IMR-90 (cell line): ENCODE data around the gene ACACB. TPM values are rescaled to one million over a fixed set of nuclear protein-coding genes. Genes with fewer than 3 reads are reported as not detected.

Experiments used
- ATAC-seq: fragments of 200-7000 bp; cut with Tn5 transposase; 2 replicates; pipeline ENCODE4 v1.9.1; 2020; ENCODE audit warnings: low read depth, mild to moderate bottlenecking, moderate library complexity
- BruUV-seq: library from RNA; stranded (reverse); fragments of 400-500 nt; replicated peaks from 2 replicates; lab custom pipeline; 2021; lab: Mats Ljungman, UMichigan
- CTCF ChIA-PET: fragments of 300-600 bp; formaldehyde crosslinking; extraction: SDS; loops from one replicate; lab custom pipeline; 2021; ENCODE audit warnings: antibody characterized with exemption; lab: Yijun Ruan, JAX
- POLR2A ChIA-PET: fragments of 300-600 bp; sonication (Branson Sonifier 250); formaldehyde crosslinking; loops from one replicate; lab custom pipeline; 2022; ENCODE audit warnings: antibody characterized with exemption; ENCODE audit not compliant: unreplicated experiment; lab: Charles Lee
- DNase-seq: peaks from one replicate; pipeline ENCODE4 v3.0.0; 2013
- H2AFZ ChIP-seq: replicated peaks from 2 replicates; pipeline ENCODE3; 2013; ENCODE audit warnings: low read length, mild to moderate bottlenecking; ENCODE audit not compliant: poor library complexity
- H2AK5ac ChIP-seq: 2 replicates; pipeline ENCODE4 v1.6.1; 2013; ENCODE audit warnings: low read depth, low read length, inconsistent platforms
- H2AK9ac ChIP-seq: replicated peaks from 2 replicates; pipeline ENCODE3; 2013; ENCODE audit warnings: mild to moderate bottlenecking, low read depth, low read length, moderate library complexity; ENCODE audit not compliant: poor library complexity
- H2BK120ac ChIP-seq: 2 replicates; pipeline ENCODE4 v1.6.1; 2013; ENCODE audit warnings: low read depth, low read length, inconsistent platforms
- H2BK15ac ChIP-seq: 3 replicates; pipeline ENCODE4 v1.6.1; 2013; ENCODE audit warnings: low read depth, low read length, inconsistent platforms
- H2BK20ac ChIP-seq: 2 replicates; pipeline ENCODE4 v1.6.1; 2013; ENCODE audit warnings: low read depth, mild to moderate bottlenecking, inconsistent platforms, low read length, moderate library complexity
- H2BK5ac ChIP-seq: 2 replicates; pipeline ENCODE4 v1.6.1; 2013; ENCODE audit warnings: mild to moderate bottlenecking, low read depth, low read length, inconsistent platforms; ENCODE audit not compliant: poor library complexity, severe bottlenecking
- H3K14ac ChIP-seq: replicated peaks from 2 replicates; pipeline ENCODE4 v1.6.1; 2013; ENCODE audit warnings: low read depth, low read length, inconsistent platforms
- H3K18ac ChIP-seq: 2 replicates; pipeline ENCODE4 v1.6.1; 2013; ENCODE audit warnings: low read depth, low read length, control low read depth
- H3K23ac ChIP-seq: 2 replicates; pipeline ENCODE4 v1.6.1; 2013; ENCODE audit warnings: low read depth, low read length, inconsistent platforms
- H3K27ac ChIP-seq: 2 replicates; pipeline ENCODE4 v1.5.1; 2013; ENCODE audit warnings: mild to moderate bottlenecking, control low read depth, low read length; ENCODE audit not compliant: insufficient read depth
- H3K27me3 ChIP-seq: 2 replicates; pipeline ENCODE4 v1.6.1; 2013; ENCODE audit warnings: low read length; ENCODE audit not compliant: control insufficient read depth, insufficient read depth
- H3K36me3 ChIP-seq: 2 replicates; pipeline ENCODE4 v1.6.1; 2013; ENCODE audit warnings: low read length, mixed read lengths; ENCODE audit not compliant: control insufficient read depth, insufficient read depth
- H3K4ac ChIP-seq: 2 replicates; pipeline ENCODE4 v1.6.1; 2013; ENCODE audit warnings: low read depth, low read length, inconsistent platforms
- H3K4me1 ChIP-seq: 2 replicates; pipeline ENCODE4 v1.6.1; 2013; ENCODE audit warnings: low read length, mixed read lengths; ENCODE audit not compliant: control insufficient read depth, insufficient read depth
- H3K4me2 ChIP-seq: 2 replicates; pipeline ENCODE4 v1.6.1; 2013; ENCODE audit warnings: low read depth, mild to moderate bottlenecking, control low read depth, low read length, moderate library complexity
- H3K4me3 ChIP-seq: 2 replicates; pipeline ENCODE4 v1.5.1; 2013; ENCODE audit warnings: low read depth, mild to moderate bottlenecking, control low read depth, low read length, moderate library complexity; ENCODE audit not compliant: insufficient read depth
- H3K56ac ChIP-seq: 2 replicates; pipeline ENCODE4 v1.6.1; 2013; ENCODE audit warnings: low read length, inconsistent platforms; ENCODE audit not compliant: insufficient read depth; ENCODE audit errors: extremely low read depth
- H3K79me1 ChIP-seq, 2 experiments: 2 replicates each; pipeline ENCODE4 v1.6.1; 2013; ENCODE audit warnings: low read length in 2 of 2, inconsistent platforms in 1 of 2, low read depth in 1 of 2
- H3K9ac ChIP-seq: 2 replicates; pipeline ENCODE4 v1.6.1; 2013; ENCODE audit warnings: low read depth, low read length, control low read depth
- H3K9me1 ChIP-seq: 2 replicates; pipeline ENCODE4 v1.6.1; 2013; ENCODE audit warnings: low read length, inconsistent platforms; ENCODE audit not compliant: insufficient read depth
- H3K9me3 ChIP-seq: 2 replicates; pipeline ENCODE4 v1.6.1; 2013; ENCODE audit warnings: low read length; ENCODE audit not compliant: control insufficient read depth, insufficient read depth
- H4K20me1 ChIP-seq: 2 replicates; pipeline ENCODE4 v1.6.1; 2013; ENCODE audit warnings: low read length, inconsistent platforms; ENCODE audit not compliant: insufficient read depth
- H4K5ac ChIP-seq: 2 replicates; pipeline ENCODE4 v1.6.1; 2013; ENCODE audit warnings: mild to moderate bottlenecking, low read depth, low read length, control low read depth
- H4K8ac ChIP-seq, 2 experiments: 2 replicates each; pipeline ENCODE4 v1.6.1; 2013; ENCODE audit warnings: low read depth in 2 of 2, low read length in 2 of 2, control low read depth in 1 of 2, inconsistent platforms in 1 of 2
- H4K91ac ChIP-seq: 2 replicates; pipeline ENCODE4 v1.6.1; 2013; ENCODE audit warnings: low read depth, low read length, inconsistent platforms; ENCODE audit not compliant: insufficient read depth
- ELK1 ChIP-seq: fragments of 150-350 bp; IDR thresholded peaks from 2 replicates; pipeline ENCODE4 v1.6.1; 2016; ENCODE audit warnings: low read depth, mild to moderate bottlenecking, low read length, moderate library complexity, borderline replicate concordance
- MAZ ChIP-seq: IDR thresholded peaks from 2 replicates; pipeline ENCODE4 v1.6.1; 2012; ENCODE audit warnings: low read depth, mild to moderate bottlenecking, low read length, improper control_type of control experiment, moderate library complexity, borderline replicate concordance
- RAD21 ChIP-seq: IDR thresholded peaks from 2 replicates; pipeline ENCODE4 v1.6.1; 2012; ENCODE audit warnings: low read length, improper control_type of control experiment
- WGBS, 2 experiments: methylation state at CpG; one replicate each; pipeline versions ENCODE4 v1.1.5 to v1.1.7; 2013; ENCODE audit warnings: missing lambda C conversion rate in 2 of 2; ENCODE audit not compliant: insufficient read length in 1 of 2; ENCODE audit errors: extremely low coverage in 2 of 2; 5-methylcytosine and 5-hydroxymethylcytosine counted together
- dilution Hi-C: fragments of 300-500 bp; cut with HindIII; formaldehyde crosslinking; loops from one replicate; pipeline ENCODE4 v1.14.3; 2018; ENCODE audit warnings: low sequenced_read_pairs; ENCODE audit not compliant: unreplicated experiment
- in situ Hi-C: fragments of 300-500 bp; cut with MboI; formaldehyde crosslinking; loops from 3 replicates; pipeline ENCODE4 v1.14.3; 2019; ENCODE audit warnings: low sequenced_read_pairs, inconsistent platforms, mixed read lengths
- intact Hi-C: fragments of 100-400 bp; cut with micrococcal nuclease; formaldehyde crosslinking; loops from 2 replicates; pipeline ENCODE4 v1.10.0; 2022
- polyA plus RNA-seq, 3 experiments: library from polyadenylated mRNA; depleted of rRNA; stranded (reverse); fragments of >200 nt; gene quantifications; 2 replicates each; pipeline ENCODE4 v1.2.3, GENCODE V29; 2012; ENCODE audit warnings: low replicate concordance in 1 of 3
- total RNA-seq: library from RNA; depleted of rRNA; stranded (reverse); fragments of >200 nt; gene quantifications from 2 replicates; pipeline ENCODE4 v1.2.3, GENCODE V29; 2012

Gene ACACB
- total and polyA plus RNA-seq, 2 of the 4 experiments (the other 2 are of a cell fraction): 2.0 to 2.1 TPM

- no peak overlapping the region for H3K56ac ChIP-seq
- dilution Hi-C loops: no loop called here
- no peak overlapping the region for H3K18ac ChIP-seq
- H3K4me1 ChIP-seq: no peaks in the 10 kb centered on the region
- no peak overlapping the region for H2AFZ ChIP-seq
- H2BK15ac ChIP-seq: no peak overlapping the region
- H4K91ac ChIP-seq: no peak overlapping the region
- no peak overlapping the region for H2BK5ac ChIP-seq
- ATAC-seq (no peak), DNase-seq (no peak)
- H3K9me1 ChIP-seq: no peaks in the 10 kb centered on the region
- no peak overlapping the region for H3K4me3 ChIP-seq
- TF ChIP-seq RAD21 (no peak), ELK1 (no peak), MAZ (no peak)
- H3K4ac ChIP-seq: no peak overlapping the region
- H2AK9ac ChIP-seq: no peak overlapping the region
- no peak overlapping the region for H4K5ac ChIP-seq
- H3K36me3 ChIP-seq: peaks cover 5% of the 10 kb centered on the region; the same call in 1 of the 2 replicates
- intact Hi-C loops: no loop called here
- no peaks in the 10 kb centered on the region for H3K9me3 ChIP-seq
- H3K79me1 ChIP-seq: no peaks in the 10 kb centered on the region
- in situ Hi-C loops: loop anchor here (5.0 kb wide), 1 partner anchor 131 kb away; no protein-coding TSS in a partner anchor
- H3K9ac ChIP-seq: no peak overlapping the region
- ChIA-PET POLR2A (no interaction called here), CTCF (no interaction called here)
- no CpG with 5 or more reads among the region's 1 CpG for WGBS, 2 experiments
- H4K8ac ChIP-seq: no peak overlapping the region
- H2BK120ac ChIP-seq: no peak overlapping the region
- no peak overlapping the region for H2AK5ac ChIP-seq
- H3K4me2 ChIP-seq: no peak overlapping the region
- no peak overlapping the region for H3K23ac ChIP-seq
- BruUV-seq: no TSS peak
- H3K27ac ChIP-seq: no peak overlapping the region
- H2BK20ac ChIP-seq: no peak overlapping the region
- H3K14ac ChIP-seq: no peak overlapping the region
- no peaks in the 10 kb centered on the region for H4K20me1 ChIP-seq
- H3K27me3 ChIP-seq: no peaks in the 10 kb centered on the region
These were observed 144.7 kb downstream of the ACACB start for GRCh38 chr12:109261087-109261486.
